ENCODE data around the gene CXCL1.
"Not testable (repeated sequence)": the region's sequence is repeated elsewhere in the genome, so short reads cannot be mapped to it uniquely, and the experiment has no call there.

The CXCL1 gene

DNA sequence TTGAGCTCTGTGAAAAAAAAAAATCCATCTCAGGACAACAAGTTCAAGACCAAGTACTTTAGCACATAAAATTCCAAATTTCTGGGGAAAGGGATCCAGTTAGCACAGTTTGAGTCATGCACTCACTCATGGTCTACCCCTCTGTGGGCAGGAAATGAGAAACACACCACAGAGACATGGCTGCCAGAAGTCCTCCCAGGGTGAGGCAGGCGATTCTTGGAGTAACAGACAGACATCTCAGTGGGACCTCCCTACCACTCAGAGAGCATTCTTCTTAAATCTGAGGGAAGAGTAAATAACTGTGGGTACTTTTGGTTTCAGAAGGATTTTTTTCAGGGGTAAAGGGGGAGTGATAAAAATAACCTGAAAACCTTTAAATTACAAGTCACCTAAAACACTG lies 14.1 kb downstream of the CXCL1 start:
- no peak for DNase-seq

DNA sequence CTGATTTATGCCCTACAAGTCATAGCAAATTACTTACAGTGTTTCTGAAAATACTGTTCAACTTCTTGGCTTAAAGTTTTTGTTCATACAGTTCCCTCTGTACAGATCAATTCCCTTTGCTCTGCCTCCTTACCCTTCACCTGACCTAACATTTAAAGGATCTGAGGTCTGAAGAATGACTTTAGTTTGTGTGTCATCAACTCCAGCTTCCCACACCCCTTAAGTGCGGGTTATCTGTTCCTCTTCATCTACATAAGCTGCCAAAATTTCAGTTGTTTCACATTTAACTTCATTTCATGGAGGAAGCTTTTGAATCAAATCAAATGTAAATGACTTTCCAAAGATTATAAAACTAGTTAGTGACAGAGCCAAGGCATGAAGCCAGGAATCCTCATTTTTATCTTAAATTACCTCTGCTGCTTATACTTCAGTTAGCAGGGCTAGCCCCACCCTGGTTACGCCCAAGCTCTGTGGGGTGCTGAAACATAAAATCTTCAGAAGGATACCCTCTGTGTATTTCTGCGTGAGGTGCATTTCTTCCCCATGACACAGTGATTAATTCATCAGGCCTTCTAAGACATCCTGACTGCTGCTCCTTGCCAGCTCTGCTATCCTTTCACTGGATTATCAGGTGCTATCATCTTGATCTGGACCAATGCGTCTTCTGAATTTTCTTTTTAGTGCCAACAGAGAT lies 16.5 kb downstream of the CXCL1 start:
- no peak for DNase-seq

GRCh38 chr4:73891326-73891725 lies 22.1 kb downstream of the CXCL1 start:
- no peak for DNase-seq

DNA sequence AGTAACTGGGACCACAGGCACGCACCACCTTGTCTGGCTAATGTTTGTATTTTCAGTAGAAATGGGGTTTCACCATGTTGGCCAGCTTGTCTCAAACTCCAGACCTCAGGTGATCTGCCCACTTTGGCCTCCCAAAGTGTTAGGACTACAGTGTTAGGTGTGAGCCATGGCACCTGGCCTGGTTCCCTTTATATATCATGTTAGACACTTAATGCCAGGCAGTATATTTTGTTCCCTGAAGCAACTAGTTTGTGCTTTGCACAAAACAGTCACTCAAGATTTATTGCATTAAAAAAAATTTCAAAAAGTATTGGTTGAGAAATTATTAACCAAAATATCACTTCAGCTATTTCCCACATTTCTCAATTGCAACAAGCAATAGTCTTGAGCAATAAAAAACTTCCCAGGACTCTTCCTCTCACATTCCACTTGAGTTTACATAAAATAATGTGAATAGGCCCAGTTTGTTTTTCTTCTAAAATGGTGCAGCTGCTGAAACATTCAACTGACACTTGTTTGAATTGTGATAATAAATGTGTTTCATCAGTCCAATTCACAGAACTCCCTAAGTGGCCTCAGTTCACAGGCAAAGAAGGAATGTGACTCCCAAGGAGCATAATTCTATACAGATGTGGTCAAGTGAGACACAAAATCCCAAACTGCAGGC lies 22.7 kb downstream of the CXCL1 start:
- no peak for DNase-seq

GRCh38 chr4:73892966-73893365 lies 23.8 kb downstream of the CXCL1 start:
- DNase-seq, result no peak

DNA sequence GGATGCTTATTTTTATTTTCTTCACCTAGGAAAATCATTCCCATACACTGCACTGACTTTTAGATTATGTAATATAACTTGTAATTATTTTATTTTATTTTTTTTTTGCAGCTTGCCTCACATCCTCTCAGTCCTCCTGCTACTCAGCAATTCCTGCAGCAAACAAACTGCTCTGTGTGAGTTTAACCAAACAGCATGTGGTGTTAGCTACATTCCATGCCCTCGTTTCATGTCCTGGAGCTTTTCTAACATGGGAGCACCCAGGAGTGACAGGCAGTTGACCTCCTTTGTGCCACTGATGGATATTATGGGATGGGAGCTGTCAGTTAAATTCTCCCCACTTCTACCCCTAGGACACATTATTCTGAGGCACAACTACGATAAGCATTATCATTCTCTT lies 24.8 kb downstream of the CXCL1 start:
- DNase-seq, result no peak

DNA sequence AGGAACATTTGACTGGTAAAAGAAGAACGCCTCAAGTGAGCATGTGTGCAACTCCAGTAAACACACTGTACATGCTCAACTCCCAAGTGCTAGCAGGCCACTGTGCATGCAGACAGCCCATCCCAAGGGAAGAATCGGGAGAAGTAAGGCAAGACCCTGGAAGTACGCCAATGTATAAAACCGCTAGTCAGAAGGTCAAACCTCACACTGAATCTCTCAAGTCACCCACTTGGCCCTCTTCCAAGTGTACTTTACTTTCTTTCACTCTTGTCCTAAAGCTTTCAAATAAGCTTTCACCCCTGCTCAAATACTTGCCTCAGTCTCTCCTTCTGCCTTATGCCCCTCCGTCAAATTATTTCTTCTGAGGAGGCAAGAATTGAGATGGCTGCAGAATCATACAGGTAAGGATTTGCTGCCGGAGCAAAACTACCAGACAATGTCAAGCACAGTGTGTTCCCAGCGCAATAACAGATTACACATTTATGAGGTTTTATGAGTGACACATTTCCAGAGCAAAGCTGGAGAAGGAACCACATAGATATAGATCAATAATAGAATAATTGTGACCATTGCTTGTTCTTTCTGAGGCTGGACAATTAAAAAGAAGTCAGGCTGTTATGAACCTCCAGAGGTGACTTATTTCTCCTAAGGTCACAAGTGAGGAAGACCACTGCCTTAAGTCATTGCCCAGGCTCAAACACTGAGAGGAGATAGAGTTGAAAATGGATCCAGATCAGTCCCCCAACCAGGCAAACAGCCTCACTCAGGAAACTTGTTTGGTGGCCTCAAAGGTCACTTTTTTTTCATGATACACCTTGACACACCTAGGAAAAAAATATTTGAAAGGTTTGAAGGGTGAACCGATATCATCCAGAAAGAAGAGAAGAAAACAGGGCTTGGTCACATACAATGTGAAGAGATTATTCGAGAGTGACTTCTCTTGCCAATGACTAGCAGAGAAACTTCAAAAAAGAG lies 26.3 kb downstream of the CXCL1 start:
- DNase-seq, result no peak

DNA sequence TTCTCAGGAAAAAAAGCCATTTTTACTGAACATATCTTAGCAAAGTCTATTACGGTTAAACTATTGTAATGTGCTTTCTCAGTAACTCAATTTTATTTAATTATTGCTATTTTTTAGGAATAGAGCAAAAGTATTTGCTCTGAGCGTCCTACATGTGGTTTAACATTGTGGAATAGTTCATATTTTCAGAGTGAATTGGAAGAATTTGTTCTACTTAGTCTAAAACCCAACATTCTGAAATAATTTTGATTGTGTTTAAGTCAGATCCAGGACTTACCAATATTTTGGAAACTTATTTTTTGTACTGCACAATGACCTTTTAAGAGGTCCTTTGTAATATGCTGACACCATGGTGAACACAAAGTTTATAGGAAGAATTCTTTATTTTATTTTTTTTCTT lies 27.2 kb downstream of the CXCL1 start:
- DNase-seq, result no peak

DNA sequence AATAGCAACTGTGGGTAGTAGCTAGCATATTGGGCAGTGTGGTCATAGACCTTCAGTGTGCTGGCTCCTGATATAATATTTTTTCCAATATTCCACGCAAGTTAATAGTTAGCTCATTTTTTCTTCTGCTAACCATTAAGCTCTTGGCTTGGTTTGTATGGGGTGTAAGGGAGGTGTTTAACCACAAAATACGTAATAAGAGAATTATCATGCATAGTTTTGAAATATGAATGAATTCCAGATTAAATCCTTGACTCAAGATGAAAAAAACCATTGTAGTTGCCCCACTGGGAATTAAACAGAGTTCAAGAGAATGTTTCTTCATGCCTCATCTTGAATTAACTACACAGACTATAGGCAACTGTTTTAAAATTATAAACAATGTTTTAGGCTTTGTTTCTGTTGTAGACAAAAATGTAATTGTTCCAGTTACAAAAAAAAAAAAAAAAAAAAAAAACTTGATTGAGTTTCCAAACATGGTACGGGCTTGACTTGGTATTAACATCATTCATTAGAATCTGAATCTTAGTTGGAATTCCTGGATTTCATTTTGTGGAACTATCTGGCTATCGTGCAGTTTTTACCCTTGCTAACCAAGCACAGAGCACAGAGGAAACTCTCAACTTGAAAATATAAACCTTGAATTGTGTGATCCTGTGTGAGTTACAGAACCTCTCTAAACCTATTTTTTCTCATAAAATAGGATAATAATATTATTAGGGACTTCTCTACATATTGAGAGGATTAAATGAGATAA lies 28.4 kb downstream of the CXCL1 start:
- DNase-seq, result no peak

- not testable (repeated sequence) for DNase-seq
Observed at GRCh38 chr4:73899338-73899737, 30.1 kb downstream of the CXCL1 start.

GRCh38 chr4:73901031-73901430 lies 31.8 kb downstream of the CXCL1 start:
- DNase-seq, result no peak

GRCh38 chr4:73902038-73902637 lies 32.9 kb downstream of the CXCL1 start:
- DNase-seq, result no peak

- no peak for DNase-seq
Observed at GRCh38 chr4:73902817-73903547, 33.8 kb downstream of the CXCL1 start.

- DNase-seq, result no peak
Observed at GRCh38 chr4:73904491-73904890, 35.3 kb downstream of the CXCL1 start.

GRCh38 chr4:73908965-73909364 lies 39.8 kb downstream of the CXCL1 start:
- no peak for DNase-seq

- no peak for DNase-seq
Observed at GRCh38 chr4:73911746-73912145, 42.6 kb downstream of the CXCL1 start.

DNA sequence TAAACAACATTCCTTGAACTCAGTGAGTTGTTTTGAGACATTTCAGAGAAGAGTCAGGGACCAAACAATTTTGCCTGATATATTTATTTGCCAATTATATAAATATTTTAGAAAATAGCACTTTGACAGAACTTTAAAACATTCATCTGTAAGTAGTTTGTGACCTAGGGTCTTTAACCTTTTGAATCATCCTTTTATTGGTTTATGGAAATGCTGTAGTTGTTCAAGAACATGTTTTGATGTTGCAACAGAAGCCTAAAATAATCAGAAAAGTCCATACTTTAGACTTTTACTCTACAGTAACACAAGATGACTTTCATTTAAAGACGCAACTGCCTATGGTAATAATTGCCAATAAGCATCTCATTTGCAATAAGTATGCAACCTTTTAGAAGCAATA lies 43.0 kb downstream of the CXCL1 start:
- no peak for DNase-seq

GRCh38 chr4:73914071-73914470 lies 44.9 kb downstream of the CXCL1 start:
- no peak for DNase-seq

GRCh38 chr4:73916172-73916925 lies 47.2 kb downstream of the CXCL1 start:
- DNase-seq, result no peak

GRCh38 chr4:73917081-73917501 lies 47.9 kb downstream of the CXCL1 start:
- DNase-seq, result no peak

GRCh38 chr4:73918058-73918457 lies 48.9 kb downstream of the CXCL1 start:
- DNase-seq, result no peak
